Right kidney (tissue), 1 donor: Measurements from ENCODE around the gene AFF3.

Experiments used
- DNase-seq: peaks from one replicate; pipeline ENCODE4 v3.0.0-alpha.2; 2016

The AFF3 gene

GRCh38 chr2:99631700-99632099, 510.7 kb downstream of the AFF3 start:
- no peak for DNase-seq

GRCh38 chr2:99629320-99629719, 513.1 kb downstream of the AFF3 start:
- no peak for DNase-seq

DNA sequence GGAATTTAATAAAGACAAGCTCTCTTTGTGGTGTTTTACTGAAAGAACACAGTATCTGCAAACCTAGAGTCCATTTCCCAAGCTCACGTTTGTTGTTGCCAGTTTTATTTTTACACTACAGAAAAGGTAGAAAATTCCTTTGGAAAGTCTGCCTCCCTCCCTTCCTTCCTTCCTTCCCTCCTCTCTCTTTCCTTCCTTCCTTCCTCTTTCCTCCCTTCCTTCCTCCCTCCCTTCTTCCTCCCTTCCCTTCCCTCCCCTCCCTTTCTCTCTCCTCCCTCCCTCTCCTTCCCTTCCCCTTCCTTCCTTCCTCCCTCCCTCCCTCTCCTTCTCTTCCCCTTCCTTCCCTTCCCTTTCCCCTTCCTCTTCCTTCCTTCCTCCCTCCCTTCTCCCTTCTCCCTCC, 516.2 kb downstream of the AFF3 start:
- no peak for DNase-seq

DNA sequence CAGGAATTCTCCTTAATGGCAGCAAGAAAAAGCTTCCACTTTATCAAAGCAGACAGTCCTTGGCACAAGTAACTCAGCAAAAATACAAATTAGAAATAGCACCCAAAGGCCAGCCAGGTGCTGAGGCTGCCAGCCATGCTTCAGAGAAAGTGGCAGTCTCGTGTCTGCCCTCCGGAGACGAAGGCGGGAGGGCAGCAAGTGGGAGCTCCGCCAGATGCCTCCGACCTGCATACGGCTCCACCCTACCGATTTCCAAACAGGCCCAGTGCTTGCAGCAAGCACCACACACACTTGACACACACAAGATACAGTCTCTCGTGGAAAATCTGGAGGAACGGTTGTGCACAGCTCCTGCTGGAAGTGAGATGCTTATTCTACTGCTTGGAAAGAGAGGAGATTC, 517.7 kb downstream of the AFF3 start:
- DNase-seq, result no peak

- no peak for DNase-seq
Measured at GRCh38 chr2:99623613-99624012, 518.8 kb downstream of the AFF3 start.

- no peak for DNase-seq
Measured at GRCh38 chr2:99623035-99623434, 519.4 kb downstream of the AFF3 start.

- DNase-seq, result no peak
Measured at GRCh38 chr2:99622534-99622933, 519.9 kb downstream of the AFF3 start.

DNA sequence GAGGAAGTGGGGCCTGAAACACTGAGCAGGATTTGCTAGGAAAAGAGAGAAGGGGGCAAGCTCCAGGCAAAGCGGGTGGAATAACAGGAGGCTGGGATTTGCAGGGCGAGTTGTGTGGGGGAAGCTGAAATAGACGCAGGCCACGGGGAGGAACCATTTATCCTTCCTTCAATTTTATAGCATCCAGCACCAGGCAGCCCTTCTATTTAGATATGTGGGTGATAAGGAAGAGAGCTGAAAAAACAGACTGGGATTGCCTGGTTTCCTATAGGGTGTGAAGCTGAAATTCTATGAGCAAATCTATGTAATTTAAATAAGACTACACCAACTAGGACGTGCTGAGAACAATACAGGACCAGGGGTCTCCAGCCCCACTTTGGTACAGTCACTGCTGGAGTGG, 520.6 kb downstream of the AFF3 start:
- no peak for DNase-seq

GRCh38 chr2:99621106-99621505, 521.3 kb downstream of the AFF3 start:
- DNase-seq, result no peak

- DNase-seq, result no peak
Measured at GRCh38 chr2:99619151-99619550, 523.2 kb downstream of the AFF3 start.

GRCh38 chr2:99618579-99619097, 523.8 kb downstream of the AFF3 start:
- DNase-seq, result no peak

- DNase-seq, result no peak
Measured at GRCh38 chr2:99617811-99618210, 524.6 kb downstream of the AFF3 start.

DNA sequence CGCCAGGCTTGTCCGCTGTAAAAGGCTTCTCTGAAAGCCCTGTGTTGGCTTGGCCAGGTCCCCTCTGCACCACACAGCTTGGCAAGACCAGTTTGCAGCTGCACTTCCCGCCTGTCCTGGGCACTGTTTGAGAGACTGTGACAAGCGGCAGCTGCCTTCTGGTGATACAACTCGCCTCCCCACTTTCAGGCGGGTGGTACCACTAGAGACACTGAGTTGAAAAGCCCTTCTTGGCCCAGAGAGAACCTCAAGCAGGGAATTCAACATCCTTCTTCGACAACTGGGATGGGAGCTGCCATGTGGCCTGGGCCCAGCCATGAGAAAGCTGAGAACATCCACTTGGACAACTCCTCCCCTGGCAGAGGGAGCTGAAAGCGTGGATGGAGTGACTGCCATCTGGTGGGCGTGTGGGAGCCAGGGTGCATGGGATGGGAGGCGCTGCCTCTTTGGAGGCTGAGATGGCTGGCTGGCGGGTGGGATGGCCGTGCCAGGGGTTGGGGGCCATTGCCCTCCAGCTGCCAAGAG, 527.1 kb downstream of the AFF3 start:
- no peak for DNase-seq

GRCh38 chr2:99613980-99614379, 528.4 kb downstream of the AFF3 start:
- DNase-seq, result peak; percentile 35

GRCh38 chr2:99611786-99612185, 530.6 kb downstream of the AFF3 start:
- no peak for DNase-seq

- DNase-seq, result no peak
Measured at GRCh38 chr2:99611034-99611433, 531.4 kb downstream of the AFF3 start.

- DNase-seq, result no peak
Measured at GRCh38 chr2:99609851-99610381, 532.5 kb downstream of the AFF3 start.

DNA sequence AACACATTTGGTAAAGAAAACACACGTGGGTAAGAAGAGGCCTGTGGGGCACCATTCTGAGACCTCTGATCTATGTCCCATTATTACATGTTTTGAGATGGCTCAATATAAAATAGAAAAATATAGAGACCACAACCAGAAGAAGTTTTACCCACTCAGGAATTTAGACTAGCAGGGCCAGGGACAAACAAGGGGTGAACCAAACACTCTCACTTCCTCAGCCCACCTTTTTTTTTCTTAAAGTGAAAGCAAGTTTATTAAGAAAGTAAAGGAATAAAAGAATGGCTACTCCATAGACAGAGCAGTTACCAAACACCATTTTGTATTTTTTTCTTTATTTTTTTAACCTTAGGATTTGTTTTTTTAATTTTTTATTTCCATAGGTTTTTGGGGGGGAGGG, 533.5 kb downstream of the AFF3 start:
- no peak for DNase-seq

DNA sequence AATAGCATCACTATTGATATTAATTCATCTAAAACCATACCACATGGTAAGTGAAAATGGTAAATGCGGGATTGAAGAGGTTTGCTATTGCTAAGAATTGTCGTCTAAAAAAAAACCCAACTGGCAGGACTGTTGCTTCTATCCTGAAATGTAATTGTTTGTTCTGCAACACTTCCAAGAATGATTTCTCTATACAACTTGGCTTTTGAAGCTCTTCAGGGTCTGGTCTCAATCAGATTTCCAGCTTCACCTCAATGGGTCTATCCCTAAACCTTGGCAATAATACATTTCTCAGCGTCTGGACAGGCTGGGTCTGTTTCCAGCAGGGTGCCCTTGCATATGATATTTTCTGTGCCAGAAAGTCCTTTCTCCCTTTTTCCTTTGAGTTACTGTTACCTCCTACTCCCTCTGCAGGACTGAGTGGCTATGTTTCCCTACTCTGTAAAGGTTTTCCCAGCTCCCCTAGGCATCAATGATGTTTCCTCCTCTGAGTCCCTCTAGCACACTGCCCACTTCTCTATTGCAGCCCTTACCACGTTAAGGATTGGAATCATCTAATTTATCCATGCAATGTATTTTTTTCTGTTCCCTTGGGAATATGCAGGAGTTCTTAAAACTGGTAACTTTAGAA, 534.4 kb downstream of the AFF3 start:
- no peak for DNase-seq

DNA sequence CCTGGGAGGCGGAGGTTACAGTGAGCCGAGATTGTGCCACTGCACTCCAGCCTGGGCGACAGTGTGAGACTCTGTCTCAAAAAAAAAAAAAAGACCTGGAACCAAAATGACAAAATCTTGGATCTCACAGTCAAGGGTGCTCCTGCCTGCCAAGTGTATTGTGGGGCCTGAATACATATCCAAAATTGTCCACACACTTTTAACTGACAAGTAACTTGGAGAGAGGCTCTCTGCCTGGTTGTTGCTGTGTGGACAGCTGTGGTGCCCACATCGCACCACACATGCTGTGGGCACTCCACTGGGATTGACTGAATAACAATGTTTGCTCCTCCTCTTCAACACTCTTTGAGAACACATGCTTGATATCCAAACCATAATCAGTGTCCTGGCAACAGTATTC, 534.9 kb downstream of the AFF3 start:
- DNase-seq, result no peak

- no peak for DNase-seq
Measured at GRCh38 chr2:99605036-99605435, 537.4 kb downstream of the AFF3 start.

DNA sequence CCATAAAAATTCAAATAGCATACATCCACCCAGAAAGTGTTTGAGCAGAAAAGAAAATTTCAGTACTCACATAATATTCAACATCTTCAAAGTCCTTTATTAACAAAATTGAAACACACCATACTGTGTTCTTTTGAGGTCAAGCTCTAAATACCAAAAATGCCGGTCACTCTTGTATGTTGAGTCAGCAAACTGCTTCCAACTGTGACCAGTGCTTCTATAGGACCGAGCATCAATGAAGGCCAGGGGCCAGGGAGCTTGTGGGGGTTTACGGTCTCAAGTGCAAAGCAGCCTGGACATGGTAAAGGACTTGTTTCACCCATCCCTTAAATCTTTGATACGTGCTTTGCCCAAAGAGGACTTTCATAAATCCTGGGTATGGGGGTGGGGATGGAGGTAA, 539.9 kb downstream of the AFF3 start:
- no peak for DNase-seq

- DNase-seq, result peak; percentile 72
Measured at GRCh38 chr2:99600981-99601651, 541.3 kb downstream of the AFF3 start.

GRCh38 chr2:99598441-99598840, 543.9 kb downstream of the AFF3 start:
- peak; percentile 30 for DNase-seq
